HCT116 (cell line): ENCODE data around the gene ABCC8. TPM values are rescaled to one million over a fixed set of nuclear protein-coding genes. Genes with fewer than 3 reads are reported as not detected.

Experiments used
- ATAC-seq: fragments of 200-7000 bp; cut with Tn5 transposase; 2 replicates; pipeline ENCODE4 v1.9.1; 2020; ENCODE audit warnings: mild to moderate bottlenecking, moderate library complexity
- BruUV-seq: library from RNA; stranded (reverse); fragments of 400-500 nt; replicated peaks from 2 replicates; lab custom pipeline; 2021; lab: Mats Ljungman, UMichigan
- CTCF ChIA-PET: fragments of 300-600 bp; sonication (Branson Sonifier 250); formaldehyde crosslinking; loops from one replicate; lab custom pipeline; 2021; ENCODE audit warnings: antibody characterized with exemption; lab: Charles Lee
- POLR2A ChIA-PET: fragments of 300-600, 350-600 bp; sonication (Branson Sonifier 250); formaldehyde crosslinking; loops from one replicate; lab custom pipeline; 2021; ENCODE audit warnings: antibody characterized with exemption; lab: Charles Lee
- RAD21 ChIA-PET, 2 experiments: fragments of 300-600 bp; sonication (Branson Sonifier 250); formaldehyde crosslinking; loops; one replicate each; lab custom pipeline; 2023; ENCODE audit warnings: low total read pairs in 2 of 2; ENCODE audit not compliant: uncharacterized antibody in 2 of 2, unreplicated experiment in 2 of 2, low non-redundant PET in 1 of 2; lab: Charles Lee
- DNase-seq: peaks from one replicate; pipeline ENCODE4 v3.0.0-alpha.2; 2010; ENCODE audit warnings: low read depth, low spot score
- H2AFZ ChIP-seq: fragments of 200-600 bp; shearing (Covaris generic), sonication (generic); 2 replicates; pipeline ENCODE4 v1.6.1; 2017; ENCODE audit warnings: low read depth, mixed run types, mixed read lengths, antibody characterized with exemption, low read length; ENCODE audit not compliant: poor library complexity, severe bottlenecking
- H3K27ac ChIP-seq: 2 replicates; pipeline ENCODE4 v1.5.1; 2012; ENCODE audit warnings: low read depth, low read length
- H3K27me3 ChIP-seq: fragments of 200-600 bp; sonication (generic); 2 replicates; pipeline ENCODE4 v1.6.1; 2016; ENCODE audit warnings: mixed run types, low read length, mixed read lengths; ENCODE audit not compliant: insufficient read depth
- H3K36me3 ChIP-seq, 2 experiments: fragments of 200-500 bp in 1 of 2; fragments of 200-600 bp in 1 of 2; sonication (Bioruptor generic) in 1 of 2; sonication (generic) in 1 of 2; 2 replicates each; pipeline versions ENCODE4 v1.5.1 to v1.6.1; 2014 to 2016; ENCODE audit warnings: low read length in 2 of 2, inconsistent platforms in 1 of 2, mixed read lengths in 1 of 2, mixed run types in 1 of 2; ENCODE audit not compliant: insufficient read depth in 2 of 2, control insufficient read depth in 1 of 2
- H3K4me1 ChIP-seq, 2 experiments: fragments of 200-600 bp in 1 of 2; sonication (generic) in 1 of 2; 2 replicates each; pipeline versions ENCODE4 v1.5.1 to v1.6.1; 2012 to 2017; ENCODE audit warnings: low read length in 2 of 2, inconsistent platforms in 1 of 2, mild to moderate bottlenecking in 1 of 2, mixed read lengths in 1 of 2, mixed run types in 1 of 2, moderate library complexity in 1 of 2; ENCODE audit not compliant: insufficient read depth in 2 of 2, control insufficient read depth in 1 of 2
- H3K4me2 ChIP-seq: fragments of 200-600 bp; sonication (generic); 2 replicates; pipeline ENCODE4 v1.6.1; 2017; ENCODE audit warnings: mixed run types, low read length, mixed read lengths
- H3K4me3 ChIP-seq, 2 experiments: fragments of 200-600 bp in 1 of 2; sonication (generic) in 1 of 2; replicated peaks in 1 of 2; 2 replicates each; pipeline ENCODE4 v1.5.1; 2011 to 2016; ENCODE audit warnings: low read length in 2 of 2, control low read depth in 1 of 2, low read depth in 1 of 2, mild to moderate bottlenecking in 1 of 2, mixed read lengths in 1 of 2, mixed run types in 1 of 2
- H3K79me2 ChIP-seq: fragments of 200-600 bp; sonication (generic); 2 replicates; pipeline ENCODE4 v1.6.1; 2017; ENCODE audit warnings: mild to moderate bottlenecking, mixed run types, low read length, moderate library complexity, mixed read lengths; ENCODE audit not compliant: insufficient read depth
- H3K9ac ChIP-seq: fragments of 200-600 bp; sonication (generic); 2 replicates; pipeline ENCODE4 v1.6.1; 2016; ENCODE audit warnings: low read length, mixed read lengths
- H3K9me2 ChIP-seq: fragments of 200-600 bp; sonication (generic), shearing (Covaris generic); 2 replicates; pipeline ENCODE4 v1.6.1; 2017; ENCODE audit warnings: mixed run types, mild to moderate bottlenecking, moderate library complexity; ENCODE audit not compliant: insufficient read depth
- H3K9me3 ChIP-seq, 2 experiments: fragments of 200-500 bp in 1 of 2; fragments of 200-600 bp in 1 of 2; sonication (Bioruptor generic) in 1 of 2; sonication (generic) in 1 of 2; 2 replicates each; pipeline ENCODE4 v1.6.1; 2014 to 2017; ENCODE audit warnings: low read length in 2 of 2, mixed read lengths in 2 of 2, inconsistent platforms in 1 of 2, low read depth in 1 of 2, mild to moderate bottlenecking in 1 of 2, mixed run types in 1 of 2, moderate library complexity in 1 of 2; ENCODE audit not compliant: control insufficient read depth in 1 of 2, insufficient read depth in 1 of 2
- H4K20me1 ChIP-seq: fragments of 200-600 bp; sonication (generic), shearing (Covaris generic); 2 replicates; pipeline ENCODE4 v1.6.1; 2017; ENCODE audit warnings: mixed run types, mild to moderate bottlenecking, moderate library complexity; ENCODE audit not compliant: insufficient read depth
- CEBPB ChIP-seq: IDR thresholded peaks from 2 replicates; pipeline ENCODE4 v1.6.1; 2012; ENCODE audit warnings: low read depth
- EGR1 ChIP-seq: IDR thresholded peaks from 2 replicates; pipeline ENCODE4 v1.6.1; 2012; ENCODE audit warnings: low read depth
- ELF1 ChIP-seq: IDR thresholded peaks from 2 replicates; pipeline ENCODE4 v1.6.1; 2012; ENCODE audit warnings: low read depth, borderline replicate concordance
- FOSL1 ChIP-seq: IDR thresholded peaks from 2 replicates; pipeline ENCODE4 v1.6.1; 2012; ENCODE audit warnings: low read depth
- REST ChIP-seq: IDR thresholded peaks from 2 replicates; pipeline ENCODE4 v1.6.1; 2012; ENCODE audit warnings: low read depth
- SIN3A ChIP-seq: IDR thresholded peaks from 2 replicates; pipeline ENCODE4 v1.6.1; 2012; ENCODE audit warnings: low read depth
- SP1 ChIP-seq: IDR thresholded peaks from 2 replicates; pipeline ENCODE4 v1.6.1; 2012; ENCODE audit warnings: low read depth
- intact Hi-C: fragments of 100-400 bp; cut with micrococcal nuclease; formaldehyde crosslinking; loops from 2 replicates; pipeline ENCODE4 v1.10.0; 2022
- total RNA-seq: library from RNA; stranded (reverse); gene quantifications from one replicate; pipeline ENCODE4 v1.2.1, GENCODE V29; 2021; ENCODE audit not compliant: unreplicated experiment
- TF ChIP-seq, protein P1 (sequence below): IDR thresholded peaks from 2 replicates; pipeline ENCODE4 v1.6.1; 2012

Gene ABCC8
- total RNA-seq, 1 experiment from 2014 or later: 0.39 TPM

DNA sequence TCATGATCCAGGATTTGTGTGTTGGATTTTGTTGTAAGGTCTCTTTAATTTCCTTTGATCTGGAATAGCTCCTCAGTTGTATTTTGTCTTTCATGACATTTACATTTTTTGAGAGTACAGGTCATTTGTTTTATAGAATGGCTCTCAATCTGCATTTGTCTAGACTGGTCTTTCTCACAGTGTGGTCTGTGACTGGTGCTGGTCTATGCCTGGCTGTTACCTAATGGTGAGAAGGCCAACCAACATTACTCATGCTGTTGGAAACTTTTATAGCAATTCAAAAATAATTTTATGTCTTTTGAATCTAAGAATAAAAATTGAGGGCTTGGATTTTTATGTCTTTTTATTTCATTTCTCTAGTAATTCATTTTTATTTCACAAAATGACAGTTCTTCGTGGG lies 129.0 kb downstream of the ABCC8 start:
- TF ChIP-seq ELF1 (no peak), FOSL1 (no peak), SP1 (no peak), EGR1 (no peak), CEBPB (no peak), SIN3A (no peak), REST (no peak)
- TF ChIP-seq, protein P1, sequence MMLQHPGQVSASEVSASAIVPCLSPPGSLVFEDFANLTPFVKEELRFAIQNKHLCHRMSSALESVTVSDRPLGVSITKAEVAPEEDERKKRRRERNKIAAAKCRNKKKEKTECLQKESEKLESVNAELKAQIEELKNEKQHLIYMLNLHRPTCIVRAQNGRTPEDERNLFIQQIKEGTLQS: no peak
- TF ChIP-seq, all 23 proteins: peak for 0
- Histone ChIP-seq H3K4me1 (peaks cover 3 to 15% of the 10 kb centered on the region in 2 experiments; a peak in 3 of 4 replicates), H3K36me3 (no peaks in the 10 kb centered on the region), H3K9me2 (0 out of 2 replicates have a peak, but pooled peaks cover 3% of the 10 kb centered on the region), H3K79me2 (no peaks in the 10 kb centered on the region), H2AFZ (no peak overlapping the region), H3K9me3 (no peaks in the 10 kb centered on the region), H3K27me3 (no peaks in the 10 kb centered on the region), H4K20me1 (no peaks in the 10 kb centered on the region), H3K4me2 (no peak overlapping the region), H3K4me3 (no peak overlapping the region), H3K9ac (no peak overlapping the region), H3K27ac (no peak overlapping the region)
- intact Hi-C loops: no loop called here
- ChIA-PET RAD21 (interaction anchor here in 1 of 2 experiments (0.6 kb wide), 1 partner anchor 29 kb away, joined by 3 read pairs; no protein-coding TSS in a partner anchor), POLR2A (interaction anchor here (0.7 kb wide), 1 partner anchor 115 kb away, joined by 3 read pairs; no protein-coding TSS in a partner anchor), CTCF (no interaction called here)
- DNase-seq: no peak
- no peak for ATAC-seq
- no TSS peak for BruUV-seq
